SU-DHL-6 (cell line): ENCODE measurements around the gene CDCP2.

Experiments used
- EZH2phosphoT487 ChIP-seq: fragments of 200-600 bp; sonication (generic), shearing (Covaris generic); conservative IDR thresholded peaks from 2 replicates; pipeline ENCODE4 v1.6.1; 2018; ENCODE audit warnings: mild to moderate bottlenecking, antibody characterized with exemption, low read length, moderate library complexity, mixed read lengths
- TF ChIP-seq, protein P1 (sequence below): fragments of 200-600 bp; sonication (generic); IDR thresholded peaks from one replicate; pipeline ENCODE4 v1.5.1; 2017; ENCODE audit warnings: antibody characterized with exemption, mild to moderate bottlenecking, low read length, moderate library complexity; ENCODE audit not compliant: insufficient read depth, poor library complexity, severe bottlenecking

DNA sequence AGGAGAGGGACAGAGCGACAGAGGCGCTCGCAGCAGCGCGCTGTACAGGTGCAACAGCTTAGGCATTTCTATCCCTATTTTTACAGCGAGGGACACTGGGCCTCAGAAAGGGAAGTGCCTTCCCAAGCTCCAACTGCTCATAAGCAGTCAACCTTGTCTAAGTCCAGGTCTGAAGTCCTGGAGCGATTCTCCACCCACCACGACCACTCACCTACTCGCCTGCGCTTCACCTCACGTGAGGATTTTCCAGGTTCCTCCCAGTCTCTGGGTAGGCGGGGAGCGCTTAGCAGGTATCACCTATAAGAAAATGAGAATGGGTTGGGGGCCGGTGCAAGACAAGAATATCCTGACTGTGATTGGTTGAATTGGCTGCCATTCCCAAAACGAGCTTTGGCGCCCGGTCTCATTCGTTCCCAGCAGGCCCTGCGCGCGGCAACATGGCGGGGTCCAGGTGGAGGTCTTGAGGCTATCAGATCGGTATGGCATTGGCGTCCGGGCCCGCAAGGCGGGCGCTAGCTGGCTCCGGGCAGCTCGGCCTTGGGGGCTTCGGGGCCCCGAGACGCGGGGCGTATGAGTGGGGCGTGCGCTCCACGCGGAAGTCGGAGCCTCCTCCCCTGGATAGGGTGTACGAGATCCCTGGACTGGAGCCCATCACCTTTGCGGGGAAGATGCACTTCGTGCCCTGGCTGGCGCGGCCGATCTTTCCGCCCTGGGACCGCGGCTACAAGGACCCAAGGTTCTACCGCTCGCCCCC, 47.1 kb upstream of the CDCP2 start, which contains the start of the genes CYB5RL and MRPL37:
- TF ChIP-seq, protein P1, sequence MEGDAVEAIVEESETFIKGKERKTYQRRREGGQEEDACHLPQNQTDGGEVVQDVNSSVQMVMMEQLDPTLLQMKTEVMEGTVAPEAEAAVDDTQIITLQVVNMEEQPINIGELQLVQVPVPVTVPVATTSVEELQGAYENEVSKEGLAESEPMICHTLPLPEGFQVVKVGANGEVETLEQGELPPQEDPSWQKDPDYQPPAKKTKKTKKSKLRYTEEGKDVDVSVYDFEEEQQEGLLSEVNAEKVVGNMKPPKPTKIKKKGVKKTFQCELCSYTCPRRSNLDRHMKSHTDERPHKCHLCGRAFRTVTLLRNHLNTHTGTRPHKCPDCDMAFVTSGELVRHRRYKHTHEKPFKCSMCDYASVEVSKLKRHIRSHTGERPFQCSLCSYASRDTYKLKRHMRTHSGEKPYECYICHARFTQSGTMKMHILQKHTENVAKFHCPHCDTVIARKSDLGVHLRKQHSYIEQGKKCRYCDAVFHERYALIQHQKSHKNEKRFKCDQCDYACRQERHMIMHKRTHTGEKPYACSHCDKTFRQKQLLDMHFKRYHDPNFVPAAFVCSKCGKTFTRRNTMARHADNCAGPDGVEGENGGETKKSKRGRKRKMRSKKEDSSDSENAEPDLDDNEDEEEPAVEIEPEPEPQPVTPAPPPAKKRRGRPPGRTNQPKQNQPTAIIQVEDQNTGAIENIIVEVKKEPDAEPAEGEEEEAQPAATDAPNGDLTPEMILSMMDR = no peak
- TF ChIP-seq EZH2phosphoT487 = no peak
